ENCODE results near the gene FTCDNL1. TPM values are rescaled to one million over a fixed set of nuclear protein-coding genes. Genes with fewer than 3 reads are reported as not detected.

FTCDNL1 gene
- total and polyA plus RNA-seq, 2 of the 13 experiments (the other 11 are each of a cell fraction or from before 2014, with no cell fraction given) = 0.98 to 1.4 TPM

- FAIRE-seq = no peak
Observed at GRCh38 chr2:199838399-199838798, 12.6 kb downstream of the FTCDNL1 start.

GRCh38 chr2:199836943-199837342 lies 14.0 kb downstream of the FTCDNL1 start:
- ATAC-seq (no peak), DNase-seq (ENCODE audit: low spot score) (no peak), FAIRE-seq (no peak)
- no peaks in the 10 kb centered on the region for H3K36me3 ChIP-seq (replicated peaks in 1 of 2; ENCODE audit: control insufficient read depth in 1 of 2, insufficient read depth in 2 of 2, low read length in 2 of 2)
- no peak overlapping the region for H2AFZ ChIP-seq (ENCODE audit: low read length)
- WGBS (ENCODE audit: low lambda C conversion rate) = 44% methylated on average over 1 of the region's 1 CpG
- no peaks in the 10 kb centered on the region for H4K20me1 ChIP-seq (ENCODE audit: insufficient read depth, low read length)
- TF ChIP-seq PHF5A (CRISPR knock-in tag; IDR thresholded peaks at IDR 0.05; ENCODE audit: low read depth, unreplicated experiment) (no peak), RORA (CRISPR knock-in tag; IDR thresholded peaks at IDR 0.05) (no peak), CSRNP1 (CRISPR knock-in tag; IDR thresholded peaks at IDR 0.05) (no peak), HNRNPL (IDR thresholded peaks at IDR 0.05; ENCODE audit: low read depth, low read length) (no peak), HCFC1 (IDR thresholded peaks at IDR 0.05; ENCODE audit: low read depth, low read length) (no peak), RBM39 (IDR thresholded peaks at IDR 0.05; ENCODE audit: low read depth, low read length, poor library complexity, severe bottlenecking) (no peak), ZNF274 (CRISPR knock-in tag; IDR thresholded peaks at IDR 0.05) (no peak), ZNF263 (CRISPR knock-in tag; IDR thresholded peaks at IDR 0.05) (no peak), IRF1 (CRISPR knock-in tag; IDR thresholded peaks at IDR 0.05; ENCODE audit: low read depth) (no peak), ATF5 (CRISPR knock-in tag; IDR thresholded peaks at IDR 0.05; ENCODE audit: low read depth) (no peak), KDM5A (IDR thresholded peaks at IDR 0.05; ENCODE audit: borderline replicate concordance, low read length) (no peak), ZNF788 (CRISPR knock-in tag; IDR thresholded peaks at IDR 0.05; ENCODE audit: borderline replicate concordance) (no peak)
- no peaks in the 10 kb centered on the region for H3K79me2 ChIP-seq (ENCODE audit: insufficient read depth, low read length)
- ChIA-PET POLR2A (no interaction called here), CTCF (ENCODE audit: low intra/inter-chr PET ratio, low total read pairs) (no interaction called here)
- H3K9me3 ChIP-seq (ENCODE audit: low read length) = no peaks in the 10 kb centered on the region
- H3K27ac ChIP-seq (ENCODE audit: extremely low read length, insufficient read depth, low read length) = no peak overlapping the region
- H3K27me3 ChIP-seq (ENCODE audit: control insufficient read depth in 1 of 2, insufficient read depth in 2 of 2, low read length in 2 of 2) = no peaks in the 10 kb centered on the region
- intact Hi-C loops (cut with micrococcal nuclease; ENCODE audit: unreplicated experiment) (no loop called here), in situ Hi-C loops (cut with HindIII; ENCODE audit: extremely low pct_ligation_motif_present, low pct_unique_long_range_greater_than_20kb) (no loop called here)
- no peak overlapping the region for H3K9ac ChIP-seq (ENCODE audit: insufficient read depth, low read depth, low read length)
- H3K4me2 ChIP-seq (ENCODE audit: low read depth, low read length) = no peak overlapping the region
- H3K4me1 ChIP-seq (ENCODE audit: insufficient read depth, low read length) = no peaks in the 10 kb centered on the region
- no peak overlapping the region for H3K4me3 ChIP-seq (replicated peaks in 1 of 3; ENCODE audit: insufficient read depth in 1 of 3, low read depth in 2 of 3, low read length in 3 of 3)
- no TSS peak for BruUV-seq (replicated peaks)

More at GRCh38 chr2:199838399-199838798, 12.6 kb downstream of the FTCDNL1 start:
- BruUV-seq (replicated peaks) = no TSS peak
- H3K4me3 ChIP-seq (replicated peaks in 1 of 3; ENCODE audit: insufficient read depth in 1 of 3, low read depth in 2 of 3, low read length in 3 of 3) = no peak overlapping the region
- no peaks in the 10 kb centered on the region for H4K20me1 ChIP-seq (ENCODE audit: insufficient read depth, low read length)
- no peak overlapping the region for H2AFZ ChIP-seq (ENCODE audit: low read length)
- in situ Hi-C loops (cut with HindIII; ENCODE audit: extremely low pct_ligation_motif_present, low pct_unique_long_range_greater_than_20kb) = no loop called here
- H3K79me2 ChIP-seq (ENCODE audit: insufficient read depth, low read length) = no peaks in the 10 kb centered on the region
- intact Hi-C loops (cut with micrococcal nuclease; ENCODE audit: unreplicated experiment) = no loop called here
- CTCF ChIA-PET (ENCODE audit: low intra/inter-chr PET ratio, low total read pairs) = no interaction called here
- H3K4me1 ChIP-seq (ENCODE audit: insufficient read depth, low read length) = no peaks in the 10 kb centered on the region
- H3K27ac ChIP-seq (ENCODE audit: extremely low read length, insufficient read depth, low read length) = no peak overlapping the region
- no peak overlapping the region for H3K4me2 ChIP-seq (ENCODE audit: low read depth, low read length)
- H3K36me3 ChIP-seq (replicated peaks in 1 of 2; ENCODE audit: control insufficient read depth in 1 of 2, insufficient read depth in 2 of 2, low read length in 2 of 2) = no peaks in the 10 kb centered on the region
- H3K9me3 ChIP-seq (ENCODE audit: low read length) = no peaks in the 10 kb centered on the region
- TF ChIP-seq RFX1 (IDR thresholded peaks at IDR 0.05) (no peak), ZSCAN9 (CRISPR knock-in tag; IDR thresholded peaks at IDR 0.05; ENCODE audit: borderline replicate concordance) (no peak)
- ATAC-seq = no peak
- no peaks in the 10 kb centered on the region for H3K27me3 ChIP-seq (ENCODE audit: control insufficient read depth in 1 of 2, insufficient read depth in 2 of 2, low read length in 2 of 2)
- POLR2A ChIA-PET = no interaction called here
- H3K9ac ChIP-seq (ENCODE audit: insufficient read depth, low read depth, low read length) = no peak overlapping the region
- DNase-seq (ENCODE audit: low spot score) = no peak
- 26% methylated on average over 5 of the region's 5 CpGs for WGBS (ENCODE audit: low lambda C conversion rate)
